Measurements from ENCODE around the gene SELENOI.

- TF ChIP-seq CTCF (IDR thresholded peaks at IDR 0.05; ENCODE audit: insufficient read depth, low read depth, low read length) (no peak), EZH2 (IDR thresholded peaks at IDR 0.05; ENCODE audit: insufficient read depth, low read length) (no peak)
Measured at GRCh38 chr2:26407526-26407925, 61.6 kb downstream of the SELENOI start.
